GM23248 (cell line): Measurements from ENCODE around the gene XG.

ENCODE experiments used
- EZH2 ChIP-seq: fragments of 200-600 bp; sonication (generic); IDR thresholded peaks from 2 replicates; pipeline ENCODE4 v1.6.1; 2018; ENCODE audit warnings: antibody characterized with exemption, mild to moderate bottlenecking; ENCODE audit not compliant: insufficient read depth, poor library complexity, severe bottlenecking
- EZH2phosphoT487 ChIP-seq: fragments of 200-600 bp; sonication (generic); IDR thresholded peaks from 2 replicates; pipeline ENCODE4 v1.6.1; 2018; ENCODE audit warnings: antibody characterized with exemption, moderate library complexity, mild to moderate bottlenecking, low read depth; ENCODE audit not compliant: insufficient read depth

DNA sequence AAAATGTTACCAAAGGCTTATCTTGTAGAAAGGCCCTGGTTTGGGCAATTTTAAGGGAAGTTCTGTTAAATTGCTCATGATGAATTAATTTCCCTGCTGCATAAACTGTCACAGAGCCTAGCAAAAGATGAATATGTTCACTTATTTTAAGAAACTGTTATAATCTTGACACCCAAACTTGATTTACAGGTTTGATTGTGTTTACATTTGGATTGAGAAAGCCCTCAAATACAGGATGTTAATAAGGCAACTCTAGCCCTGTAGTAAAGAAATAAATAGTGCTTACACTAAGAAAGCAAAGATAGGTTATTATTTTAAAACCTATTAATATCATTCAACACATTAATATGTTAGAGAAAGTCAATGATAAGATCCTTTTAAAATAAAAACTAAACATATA is 95.2 kb downstream of the XG start:
- TF ChIP-seq EZH2 (no peak), EZH2phosphoT487 (no peak)
